HG03354 (cell line): ENCODE data around the gene PRIM1.
"Not testable (repeated sequence)": the region's sequence is repeated elsewhere in the genome, so short reads cannot be mapped to it uniquely, and the experiment has no call there.

Experiments used
- ATAC-seq: cut with Tn5 transposase; IDR thresholded peaks from one replicate; pipeline ENCODE4 v1.9.1; 2021; ENCODE audit warnings: mild to moderate bottlenecking; ENCODE audit not compliant: unreplicated experiment, poor library complexity, severe bottlenecking

PRIM1 gene

GRCh38 chr12:56721216-56721615, 30.9 kb downstream of the PRIM1 start:
- ATAC-seq, result no peak

GRCh38 chr12:56720731-56721151, 31.4 kb downstream of the PRIM1 start:
- no peak for ATAC-seq

- no peak for ATAC-seq
These were observed 33.1 kb downstream of the PRIM1 start for GRCh38 chr12:56719056-56719455.

- no peak for ATAC-seq
These were observed 33.5 kb downstream of the PRIM1 start for GRCh38 chr12:56718636-56719035.

GRCh38 chr12:56718149-56718548, 34.0 kb downstream of the PRIM1 start:
- ATAC-seq, result no peak

- ATAC-seq, result no peak
These were observed 34.9 kb downstream of the PRIM1 start for GRCh38 chr12:56716933-56717880.

GRCh38 chr12:56716458-56716857, 35.7 kb downstream of the PRIM1 start:
- no peak for ATAC-seq

GRCh38 chr12:56715798-56716197, 36.3 kb downstream of the PRIM1 start:
- no peak for ATAC-seq

- ATAC-seq, result no peak
These were observed 37.6 kb downstream of the PRIM1 start for GRCh38 chr12:56714431-56714929.

- ATAC-seq, result no peak
These were observed 38.8 kb downstream of the PRIM1 start for GRCh38 chr12:56713345-56713744.

GRCh38 chr12:56709759-56710376, 42.3 kb downstream of the PRIM1 start:
- ATAC-seq, result no peak

GRCh38 chr12:56704522-56704921, 47.6 kb downstream of the PRIM1 start:
- ATAC-seq, result not testable (repeated sequence)

GRCh38 chr12:56699020-56699661, 53.0 kb downstream of the PRIM1 start:
- ATAC-seq, result no peak

- ATAC-seq, result no peak
These were observed 56.6 kb downstream of the PRIM1 start for GRCh38 chr12:56695327-56696101.

- no peak for ATAC-seq
These were observed 58.0 kb downstream of the PRIM1 start for GRCh38 chr12:56694161-56694560.

GRCh38 chr12:56688846-56689109, 63.3 kb downstream of the PRIM1 start:
- no peak for ATAC-seq

- ATAC-seq, result peak; percentile 69
These were observed 63.8 kb downstream of the PRIM1 start, which contains the start of gene PTGES3 for GRCh38 chr12:56688129-56688845. Gene PTGES3 (minus strand): TSS chr12:56688284. CDS start chr12:56687999, 285 bp downstream.

- ATAC-seq, result peak; percentile 36
These were observed 64.6 kb downstream of the PRIM1 start for GRCh38 chr12:56687223-56688128.
